CD4-positive, alpha-beta T cell treated with Interleukin-4 for 4 hours (primary cell): Measurements from ENCODE around the gene PRSS27.
A peak's percentile ranks its signal among the peaks of the same experiment; 100 is the strongest.
"Not testable (repeated sequence)": the region's sequence is repeated elsewhere in the genome, so short reads cannot be mapped to it uniquely, and the experiment has no call there.

Experiments
- DNase-seq: peaks from one replicate; pipeline ENCODE4 v3.0.0-alpha.2; 2020

The PRSS27 gene

GRCh38 chr16:2692251-2692947 is 27.6 kb downstream of the PRSS27 start:
- no peak for DNase-seq

- DNase-seq, result no peak
These were observed 28.4 kb downstream of the PRSS27 start for GRCh38 chr16:2691491-2692248.

GRCh38 chr16:2690852-2691251 is 29.2 kb downstream of the PRSS27 start:
- DNase-seq, result no peak

GRCh38 chr16:2689968-2690801 is 29.8 kb downstream of the PRSS27 start:
- no peak for DNase-seq

GRCh38 chr16:2689422-2689821 is 30.6 kb downstream of the PRSS27 start:
- not testable (repeated sequence) for DNase-seq

GRCh38 chr16:2687531-2688308 is 32.3 kb downstream of the PRSS27 start:
- DNase-seq, result no peak

- peak; percentile 15 for DNase-seq
These were observed 33.0 kb downstream of the PRSS27 start for GRCh38 chr16:2686912-2687507.

GRCh38 chr16:2686075-2686474 is 33.9 kb downstream of the PRSS27 start:
- DNase-seq, result not testable (repeated sequence)

- not testable (repeated sequence) for DNase-seq
These were observed 37.0 kb downstream of the PRSS27 start for GRCh38 chr16:2683041-2683440.

- DNase-seq, result peak; percentile 94
These were observed 37.6 kb downstream of the PRSS27 start, which contains the start of gene KCTD5 for GRCh38 chr16:2682209-2683021. TSS of gene KCTD5 (plus strand) at chr16:2682523. CDS start at chr16:2682549, 26 bp downstream.

GRCh38 chr16:2680360-2680759 is 39.7 kb downstream of the PRSS27 start:
- not testable (repeated sequence) for DNase-seq

GRCh38 chr16:2679902-2680301 is 40.1 kb downstream of the PRSS27 start:
- not testable (repeated sequence) for DNase-seq

- not testable (repeated sequence) for DNase-seq
These were observed 41.6 kb downstream of the PRSS27 start for GRCh38 chr16:2678206-2678965.

- DNase-seq, result not testable (repeated sequence)
These were observed 43.1 kb downstream of the PRSS27 start for GRCh38 chr16:2676937-2677336.

GRCh38 chr16:2675714-2676113 is 44.3 kb downstream of the PRSS27 start:
- DNase-seq, result no peak

- DNase-seq, result no peak
These were observed 45.0 kb downstream of the PRSS27 start for GRCh38 chr16:2675021-2675420.

GRCh38 chr16:2673066-2673999 is 46.7 kb downstream of the PRSS27 start:
- peak; percentile 95 for DNase-seq

- DNase-seq, result no peak
These were observed 48.3 kb downstream of the PRSS27 start for GRCh38 chr16:2671741-2672140.

- not testable (repeated sequence) for DNase-seq
These were observed 48.8 kb downstream of the PRSS27 start for GRCh38 chr16:2671193-2671592.
